ENCODE data around the gene NR2F1-AS1.

Gene NR2F1-AS1

DNA sequence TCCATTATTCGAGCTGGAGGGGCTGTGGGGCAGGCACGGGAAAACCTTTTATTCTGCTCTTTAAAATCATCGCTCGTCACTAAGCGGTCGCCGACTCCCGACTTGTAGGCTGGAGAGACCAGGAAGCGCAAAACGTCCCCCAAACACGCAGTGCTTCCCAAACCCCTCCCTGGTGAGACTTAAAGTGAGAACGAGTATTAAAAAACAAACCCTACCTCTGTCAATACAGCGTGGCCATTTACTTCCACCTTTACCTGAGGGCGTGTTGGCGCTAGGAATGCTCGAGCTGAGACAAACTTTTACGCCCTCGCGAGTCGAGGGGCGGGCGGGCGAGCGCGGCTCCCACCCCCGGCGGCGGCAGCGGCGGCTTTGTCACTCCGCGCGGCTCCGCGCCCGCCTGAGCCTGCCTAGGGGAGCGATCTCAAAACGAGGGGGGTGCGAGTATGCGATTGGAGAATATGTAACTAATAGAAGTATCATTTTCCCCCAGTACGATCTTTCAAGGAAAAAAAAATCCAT, at the start of gene NR2F1-AS1:
NR2F1-AS1 (minus strand) TSS at position 293 of the 519 bp plus-strand sequence.
- no peak for TF ChIP-seq CTCF (IDR thresholded peaks at IDR 0.05; ENCODE audit: borderline replicate concordance, insufficient read depth, low read depth, low read length)
- peak within 1 kb of the TSS; percentile 48 for H3K4me3 ChIP-seq (ENCODE audit: low read depth, low read length)

DNA sequence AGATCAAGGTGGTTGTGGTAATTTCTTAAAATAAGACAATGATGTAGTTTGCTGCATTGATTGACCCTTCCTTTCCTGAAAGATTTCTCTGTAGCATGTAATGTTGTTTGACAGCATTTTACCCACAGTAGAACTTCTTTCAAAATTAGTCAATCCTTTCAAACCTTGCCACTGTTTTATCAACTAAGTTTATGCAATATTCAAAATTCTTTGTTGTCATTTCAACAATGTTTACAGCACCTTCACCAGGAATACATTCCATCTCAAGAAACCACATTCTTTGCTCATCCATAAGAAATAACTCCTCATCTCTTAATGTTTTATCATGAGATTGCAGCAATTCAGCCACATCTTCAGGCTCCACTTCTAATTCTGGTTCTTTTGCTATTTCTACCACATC, 45.8 kb upstream of the NR2F1-AS1 start:
- H3K4me3 ChIP-seq (ENCODE audit: low read depth, low read length), result no peak overlapping the region
- TF ChIP-seq CTCF (IDR thresholded peaks at IDR 0.05; ENCODE audit: borderline replicate concordance, insufficient read depth, low read depth, low read length), result no peak

DNA sequence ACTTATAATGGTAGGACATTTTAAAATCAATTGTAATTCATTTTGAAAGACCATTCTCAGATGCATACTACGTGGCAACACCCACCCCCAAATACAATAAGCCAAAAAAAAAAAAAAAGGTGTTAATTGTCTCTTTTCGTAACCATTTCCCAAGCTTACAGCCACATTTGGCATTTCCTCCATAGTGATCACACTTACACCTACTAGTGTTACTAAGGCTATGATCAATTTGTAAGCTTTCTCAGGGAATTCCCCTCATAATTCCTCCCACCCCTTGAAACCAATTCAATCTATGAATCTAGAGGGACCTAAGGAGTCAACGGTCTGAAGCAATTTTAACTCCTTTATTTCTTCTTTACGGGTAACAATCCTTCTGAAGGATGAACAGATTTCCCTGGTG, 42.1 kb upstream of the NR2F1-AS1 start:
- TF ChIP-seq CTCF (IDR thresholded peaks at IDR 0.05; ENCODE audit: borderline replicate concordance, insufficient read depth, low read depth, low read length), result no peak
- H3K4me3 ChIP-seq (ENCODE audit: low read depth, low read length), result no peak overlapping the region

DNA sequence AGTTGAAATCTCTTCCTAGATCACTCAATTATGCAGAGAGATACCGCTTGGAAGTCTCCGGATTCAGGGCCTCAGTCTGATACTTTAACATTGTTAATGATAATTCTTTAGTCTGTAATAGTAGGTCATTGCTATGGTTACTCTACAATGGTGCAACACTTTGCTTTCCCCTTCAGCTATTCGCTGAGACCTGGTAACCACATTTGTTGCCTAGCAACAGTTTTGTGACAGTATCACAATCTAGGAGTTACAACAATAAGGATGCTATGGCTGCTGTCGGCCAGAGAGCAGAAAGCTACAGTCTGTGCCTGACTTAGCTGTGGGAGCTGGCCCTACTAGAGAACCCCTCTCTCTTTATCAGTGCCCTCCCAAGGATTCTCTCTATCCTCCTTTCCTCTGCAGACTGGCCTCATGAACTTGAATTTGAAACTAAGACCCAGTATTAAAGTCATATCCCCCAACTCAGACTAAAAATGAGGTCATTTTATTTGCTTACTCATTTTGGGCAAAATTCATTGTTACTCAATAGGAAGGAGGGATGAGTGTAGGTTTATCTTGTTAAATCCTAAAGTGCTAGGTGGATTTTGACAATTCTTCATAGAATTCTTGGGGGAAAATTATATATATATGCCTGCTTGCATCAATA, 41.3 kb upstream of the NR2F1-AS1 start:
- TF ChIP-seq CTCF (IDR thresholded peaks at IDR 0.05; ENCODE audit: borderline replicate concordance, insufficient read depth, low read depth, low read length), result no peak
- H3K4me3 ChIP-seq (ENCODE audit: low read depth, low read length), result no peak overlapping the region

- TF ChIP-seq CTCF (IDR thresholded peaks at IDR 0.05; ENCODE audit: borderline replicate concordance, insufficient read depth, low read depth, low read length), result no peak
- H3K4me3 ChIP-seq (ENCODE audit: low read depth, low read length), result peak overlapping the region; percentile 46
Measured at GRCh38 chr5:93621327-93621798, 40.3 kb upstream of the NR2F1-AS1 start.

DNA sequence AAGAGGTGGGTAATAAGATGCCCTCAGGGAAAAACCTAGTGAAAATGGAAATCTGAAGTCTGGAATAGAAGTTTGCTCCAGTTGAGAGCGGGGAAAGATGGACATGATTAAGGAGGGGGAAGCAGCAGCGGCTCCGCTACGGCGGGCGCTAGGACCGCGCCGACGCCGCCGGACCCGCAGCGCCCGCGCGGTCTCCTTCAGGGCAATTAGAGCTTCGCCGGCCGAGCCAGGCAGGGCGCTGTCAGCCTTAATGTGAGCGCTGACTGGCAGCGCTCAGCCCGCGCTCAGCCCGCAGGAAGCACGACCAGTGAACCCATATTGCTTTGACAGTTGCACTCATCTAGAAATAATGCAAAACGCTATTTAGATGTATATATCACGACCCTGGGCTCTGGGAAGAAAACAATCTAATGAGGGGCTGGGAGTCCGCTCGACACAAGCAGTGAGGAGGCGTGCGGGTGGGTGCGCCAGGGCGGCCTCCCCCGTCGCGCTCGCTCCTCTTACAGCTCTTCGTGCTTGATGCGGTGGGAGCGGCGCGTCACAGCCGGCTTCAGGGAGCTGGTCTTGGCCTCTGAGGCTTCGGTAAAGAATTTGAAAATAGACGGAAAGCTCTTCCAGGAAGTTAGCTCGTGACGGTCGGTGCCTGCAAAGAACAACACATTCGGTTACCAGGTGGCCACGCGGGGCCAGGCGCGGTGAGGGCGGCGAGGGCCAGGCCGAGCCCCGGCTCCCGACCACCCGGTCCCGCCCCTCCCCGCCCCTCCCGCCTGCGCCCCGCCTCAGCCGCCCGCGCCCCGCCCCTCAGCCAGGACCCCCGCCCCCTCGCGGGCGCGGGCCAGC, 39.7 kb upstream of the NR2F1-AS1 start:
- peak overlapping the region; percentile 46 for H3K4me3 ChIP-seq (ENCODE audit: low read depth, low read length)
- 0 out of 2 replicates have a peak, but pooled peaks have one; percentile 22 for TF ChIP-seq CTCF (IDR thresholded peaks at IDR 0.05; ENCODE audit: borderline replicate concordance, insufficient read depth, low read depth, low read length)

All from GM12875 (cell line).